ENCODE measurements around the gene KCNJ12.
"Not testable (repeated sequence)": the region's sequence is repeated elsewhere in the genome, so short reads cannot be mapped to it uniquely, and the experiment has no call there.

The KCNJ12 gene

DNA sequence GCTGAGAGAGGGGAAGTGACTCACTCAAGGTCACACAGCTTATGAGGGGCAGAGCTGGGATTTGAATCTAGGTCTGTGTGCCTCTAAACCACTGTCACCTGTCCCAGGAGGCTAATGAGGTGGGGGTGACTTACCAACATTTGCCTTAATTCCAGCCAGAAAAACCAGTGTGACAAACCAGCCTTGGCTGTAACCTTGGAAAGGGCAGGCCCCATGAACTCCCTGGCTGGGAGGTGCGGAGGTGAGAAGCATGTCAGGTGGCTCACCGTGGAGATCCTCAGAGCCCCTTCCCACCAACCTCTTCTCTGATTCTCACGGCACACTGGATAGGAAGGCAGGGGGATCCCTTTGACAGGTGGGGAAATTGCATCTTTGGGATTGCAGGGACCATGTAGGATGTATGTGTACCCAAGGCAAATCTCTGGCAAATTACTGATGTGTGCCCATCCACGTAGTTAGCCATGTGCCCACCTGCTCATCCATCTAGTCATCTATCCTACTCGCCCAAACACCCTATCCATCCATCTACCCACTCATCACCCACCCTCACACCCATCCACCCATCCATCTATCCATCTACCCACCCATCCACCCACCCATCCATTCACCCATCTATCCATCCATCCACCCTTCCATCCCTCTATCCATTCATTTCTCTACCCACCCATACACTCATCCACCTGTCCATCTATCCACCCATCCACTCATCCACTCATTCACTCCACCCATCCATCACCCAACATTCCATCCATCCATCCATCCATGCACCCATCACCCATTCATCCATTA lies 30.7 kb downstream of the KCNJ12 start:
- H3K9me3 ChIP-seq (ENCODE audit: control insufficient read depth, low read depth, low read length); H3K27ac ChIP-seq (ENCODE audit: low read length); H3K27me3 ChIP-seq (ENCODE audit: control insufficient read depth, insufficient read depth, low read length); H3K4me3 ChIP-seq (ENCODE audit: low read length); H3K9ac ChIP-seq (ENCODE audit: low read length); H3K36me3 ChIP-seq (ENCODE audit: control insufficient read depth, low read depth, low read length); H3K4me1 ChIP-seq (ENCODE audit: control insufficient read depth, low read depth, low read length): not testable (repeated sequence)

DNA sequence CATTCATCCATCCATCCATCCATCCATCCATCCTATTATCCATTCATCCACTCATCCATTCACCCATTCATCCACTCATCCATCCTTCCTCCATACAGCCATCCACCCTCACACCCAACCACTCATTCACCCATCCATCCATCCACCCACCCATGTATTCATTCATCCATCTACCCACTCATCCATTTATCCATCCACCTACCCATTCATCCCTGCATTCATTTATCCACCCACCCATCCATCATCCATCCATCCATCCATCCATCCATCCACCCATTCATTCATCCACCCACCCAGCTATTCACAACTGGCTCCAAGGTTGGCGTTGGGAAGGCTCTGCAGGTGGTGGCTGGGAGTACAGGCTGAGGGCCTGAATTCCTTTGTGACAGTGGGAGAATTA lies 31.6 kb downstream of the KCNJ12 start:
- H3K4me1 ChIP-seq (ENCODE audit: control insufficient read depth, low read depth, low read length); H3K9ac ChIP-seq (ENCODE audit: low read length); H3K27ac ChIP-seq (ENCODE audit: low read length); H3K36me3 ChIP-seq (ENCODE audit: control insufficient read depth, low read depth, low read length); H3K4me3 ChIP-seq (ENCODE audit: low read length); H3K27me3 ChIP-seq (ENCODE audit: control insufficient read depth, insufficient read depth, low read length); H3K9me3 ChIP-seq (ENCODE audit: control insufficient read depth, low read depth, low read length): not testable (repeated sequence)

DNA sequence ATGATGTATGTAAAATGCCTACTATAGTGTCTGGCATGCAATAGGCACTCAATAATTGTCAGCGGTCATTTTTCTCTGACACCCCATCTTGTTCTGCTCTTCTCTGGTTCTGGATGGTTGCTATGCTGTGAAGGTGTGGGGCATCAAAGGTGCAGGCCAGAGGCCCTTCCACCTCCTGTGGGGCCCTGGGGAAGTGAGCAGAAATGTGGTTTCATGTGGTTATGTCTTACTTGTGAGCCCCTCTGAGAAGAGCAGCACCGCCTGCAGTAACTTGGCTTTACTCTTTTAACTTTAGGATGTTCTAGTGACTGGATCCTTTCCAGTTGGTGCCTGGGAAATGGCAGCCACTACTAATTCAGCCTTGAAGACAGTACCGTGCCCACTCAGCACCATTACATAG lies 32.1 kb downstream of the KCNJ12 start:
- not testable (repeated sequence) for H3K27ac ChIP-seq (ENCODE audit: low read length); H3K36me3 ChIP-seq (ENCODE audit: control insufficient read depth, low read depth, low read length); H3K4me1 ChIP-seq (ENCODE audit: control insufficient read depth, low read depth, low read length); H3K9me3 ChIP-seq (ENCODE audit: control insufficient read depth, low read depth, low read length); H3K27me3 ChIP-seq (ENCODE audit: control insufficient read depth, insufficient read depth, low read length); H3K9ac ChIP-seq (ENCODE audit: low read length); H3K4me3 ChIP-seq (ENCODE audit: low read length)

GRCh38 chr17:21408766-21409300 lies 32.7 kb downstream of the KCNJ12 start:
- H3K36me3 ChIP-seq (ENCODE audit: control insufficient read depth, low read depth, low read length); H3K27me3 ChIP-seq (ENCODE audit: control insufficient read depth, insufficient read depth, low read length); H3K4me1 ChIP-seq (ENCODE audit: control insufficient read depth, low read depth, low read length); H3K9ac ChIP-seq (ENCODE audit: low read length); H3K27ac ChIP-seq (ENCODE audit: low read length); H3K9me3 ChIP-seq (ENCODE audit: control insufficient read depth, low read depth, low read length); H3K4me3 ChIP-seq (ENCODE audit: low read length): not testable (repeated sequence)

DNA sequence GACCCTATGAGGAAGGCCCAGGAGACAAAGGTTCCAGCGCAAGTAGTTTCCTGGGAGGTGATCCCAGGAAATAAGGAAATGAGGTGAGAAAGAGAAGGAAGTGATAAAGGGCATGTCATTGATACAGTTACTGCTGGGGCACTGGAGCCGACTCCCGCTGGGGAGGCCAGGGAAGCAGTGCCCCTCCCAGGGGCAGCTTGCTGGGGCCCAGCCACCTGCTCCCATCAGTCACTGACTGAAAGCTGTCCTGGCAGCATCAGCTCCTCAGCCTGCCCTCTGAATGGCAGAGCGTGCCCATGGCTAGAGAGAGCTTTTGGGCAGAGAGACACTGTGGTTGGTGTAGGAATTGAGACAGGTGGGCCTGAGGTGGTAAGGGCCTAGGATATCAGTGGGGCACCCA lies 33.2 kb downstream of the KCNJ12 start:
- not testable (repeated sequence) for H3K4me3 ChIP-seq (ENCODE audit: low read length)

DNA sequence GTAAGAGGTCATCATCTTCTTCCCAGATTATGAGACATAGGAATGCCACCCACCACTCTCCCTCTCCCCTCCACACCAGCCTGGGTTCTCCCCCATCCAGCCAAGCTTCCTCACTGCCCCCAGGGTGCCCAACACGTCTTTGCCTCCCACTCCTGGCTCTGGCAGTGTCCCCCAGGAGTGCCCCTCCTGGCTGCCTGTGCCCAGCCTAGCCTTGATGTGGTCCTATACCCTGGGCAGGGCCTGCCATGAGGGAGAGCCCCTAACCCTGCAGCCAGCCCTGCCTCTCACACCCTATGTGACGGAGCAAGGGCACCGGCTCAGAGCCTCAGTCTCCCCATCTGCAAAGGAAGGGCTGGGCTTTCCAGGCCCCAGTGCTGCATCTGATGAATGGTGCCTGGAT lies 33.8 kb downstream of the KCNJ12 start:
- H3K27me3 ChIP-seq (ENCODE audit: control insufficient read depth, insufficient read depth, low read length); H3K4me1 ChIP-seq (ENCODE audit: control insufficient read depth, low read depth, low read length); H3K27ac ChIP-seq (ENCODE audit: low read length); H3K36me3 ChIP-seq (ENCODE audit: control insufficient read depth, low read depth, low read length); H3K9me3 ChIP-seq (ENCODE audit: control insufficient read depth, low read depth, low read length); H3K9ac ChIP-seq (ENCODE audit: low read length); H3K4me3 ChIP-seq (ENCODE audit: low read length): not testable (repeated sequence)

More for the DNA sequence above, 33.2 kb downstream of the KCNJ12 start:
- not testable (repeated sequence) for H3K36me3 ChIP-seq (ENCODE audit: control insufficient read depth, low read depth, low read length); H3K9ac ChIP-seq (ENCODE audit: low read length); H3K4me1 ChIP-seq (ENCODE audit: control insufficient read depth, low read depth, low read length); H3K27ac ChIP-seq (ENCODE audit: low read length); H3K27me3 ChIP-seq (ENCODE audit: control insufficient read depth, insufficient read depth, low read length); H3K9me3 ChIP-seq (ENCODE audit: control insufficient read depth, low read depth, low read length)

- H3K36me3 ChIP-seq (ENCODE audit: control insufficient read depth, low read depth, low read length); H3K4me3 ChIP-seq (ENCODE audit: low read length); H3K27me3 ChIP-seq (ENCODE audit: control insufficient read depth, insufficient read depth, low read length); H3K9me3 ChIP-seq (ENCODE audit: control insufficient read depth, low read depth, low read length); H3K4me1 ChIP-seq (ENCODE audit: control insufficient read depth, low read depth, low read length); H3K9ac ChIP-seq (ENCODE audit: low read length); H3K27ac ChIP-seq (ENCODE audit: low read length): not testable (repeated sequence)
These were observed 34.2 kb downstream of the KCNJ12 start for GRCh38 chr17:21410371-21410770.

DNA sequence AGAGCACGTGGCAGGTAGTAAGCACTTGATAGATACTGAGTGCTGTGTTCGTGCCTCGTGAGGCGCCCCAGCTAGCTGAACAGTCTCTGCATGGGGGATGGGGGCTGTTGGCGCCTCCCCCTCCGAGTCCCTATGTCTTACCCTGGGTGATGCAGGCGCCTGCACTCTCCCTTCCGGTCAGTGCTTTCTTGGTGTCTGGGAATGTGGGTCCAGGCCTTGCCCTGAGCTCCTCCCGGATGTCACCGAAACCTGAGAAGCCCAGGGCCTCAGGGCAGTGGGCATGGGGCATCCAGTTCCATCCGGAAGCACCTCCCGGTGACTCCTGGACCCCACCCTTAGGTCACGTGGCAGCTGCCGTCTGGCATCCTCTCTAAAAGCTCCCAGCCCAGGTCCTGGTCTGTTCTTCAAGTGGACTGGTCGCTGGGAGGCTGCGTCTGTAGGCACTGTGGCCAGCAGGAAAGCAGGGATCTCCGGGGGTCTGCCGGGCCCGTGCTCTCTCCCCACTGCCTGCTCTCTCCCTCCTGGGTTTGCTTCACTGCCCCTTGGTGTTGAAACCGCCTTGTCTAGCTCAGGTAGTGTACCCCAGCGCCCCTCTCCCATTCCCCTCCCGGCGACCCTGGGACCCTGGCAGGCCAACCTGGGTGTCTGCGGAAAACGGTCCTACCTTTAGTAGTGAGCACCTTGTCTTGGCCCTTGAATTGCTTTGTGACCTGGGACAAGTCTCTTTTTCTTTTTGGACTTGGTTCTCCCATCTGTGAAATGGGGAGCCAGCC lies 34.9 kb downstream of the KCNJ12 start:
- not testable (repeated sequence) for H3K9ac ChIP-seq (ENCODE audit: low read length); H3K4me1 ChIP-seq (ENCODE audit: control insufficient read depth, low read depth, low read length); H3K27ac ChIP-seq (ENCODE audit: low read length); H3K4me3 ChIP-seq (ENCODE audit: low read length); H3K9me3 ChIP-seq (ENCODE audit: control insufficient read depth, low read depth, low read length); H3K36me3 ChIP-seq (ENCODE audit: control insufficient read depth, low read depth, low read length); H3K27me3 ChIP-seq (ENCODE audit: control insufficient read depth, insufficient read depth, low read length)

- H3K27ac ChIP-seq (ENCODE audit: low read length); H3K4me1 ChIP-seq (ENCODE audit: control insufficient read depth, low read depth, low read length); H3K36me3 ChIP-seq (ENCODE audit: control insufficient read depth, low read depth, low read length); H3K9ac ChIP-seq (ENCODE audit: low read length); H3K4me3 ChIP-seq (ENCODE audit: low read length); H3K27me3 ChIP-seq (ENCODE audit: control insufficient read depth, insufficient read depth, low read length); H3K9me3 ChIP-seq (ENCODE audit: control insufficient read depth, low read depth, low read length): not testable (repeated sequence)
These were observed 35.6 kb downstream of the KCNJ12 start for GRCh38 chr17:21411679-21412205.

- H3K9me3 ChIP-seq (ENCODE audit: control insufficient read depth, low read depth, low read length); H3K27me3 ChIP-seq (ENCODE audit: control insufficient read depth, insufficient read depth, low read length); H3K36me3 ChIP-seq (ENCODE audit: control insufficient read depth, low read depth, low read length); H3K4me1 ChIP-seq (ENCODE audit: control insufficient read depth, low read depth, low read length); H3K4me3 ChIP-seq (ENCODE audit: low read length); H3K9ac ChIP-seq (ENCODE audit: low read length); H3K27ac ChIP-seq (ENCODE audit: low read length): not testable (repeated sequence)
These were observed 36.1 kb downstream of the KCNJ12 start for GRCh38 chr17:21412207-21412681.

- H3K4me1 ChIP-seq (ENCODE audit: control insufficient read depth, low read depth, low read length); H3K27me3 ChIP-seq (ENCODE audit: control insufficient read depth, insufficient read depth, low read length); H3K27ac ChIP-seq (ENCODE audit: low read length); H3K9me3 ChIP-seq (ENCODE audit: control insufficient read depth, low read depth, low read length); H3K9ac ChIP-seq (ENCODE audit: low read length); H3K36me3 ChIP-seq (ENCODE audit: control insufficient read depth, low read depth, low read length); H3K4me3 ChIP-seq (ENCODE audit: low read length): not testable (repeated sequence)
These were observed 37.6 kb downstream of the KCNJ12 start for GRCh38 chr17:21413570-21414279.
